DND-41 (cell line): ENCODE measurements around the gene CDH10.

Experiments
- ATAC-seq: fragments of 200-7000 bp; cut with Tn5 transposase; 3 replicates; pipeline ENCODE4 v1.9.1; 2021; ENCODE audit warnings: low read depth; ENCODE audit not compliant: insufficient read depth
- DNase-seq: peaks from one replicate; pipeline ENCODE4 v3.0.0-alpha.2; 2020
- H2AFZ ChIP-seq: 2 replicates; pipeline ENCODE4 v1.6.0; 2012; ENCODE audit warnings: low read depth, low read length
- H3K27ac ChIP-seq: 2 replicates; pipeline ENCODE4 v1.5.1; 2012; ENCODE audit warnings: low read length, inconsistent platforms
- H3K27me3 ChIP-seq: fragments of 200-600 bp; sonication (generic); 2 replicates; pipeline ENCODE4 v1.6.0; 2012; ENCODE audit warnings: low read length, mild to moderate bottlenecking, inconsistent platforms; ENCODE audit not compliant: insufficient read depth, poor library complexity
- H3K36me3 ChIP-seq: 2 replicates; pipeline ENCODE4 v1.5.1; 2012; ENCODE audit warnings: low read length, inconsistent platforms; ENCODE audit not compliant: insufficient read depth
- H3K4me1 ChIP-seq: 2 replicates; pipeline ENCODE4 v1.5.1; 2012; ENCODE audit warnings: mild to moderate bottlenecking, low read length; ENCODE audit not compliant: insufficient read depth
- H3K4me2 ChIP-seq: 2 replicates; pipeline ENCODE4 v1.6.0; 2012; ENCODE audit warnings: mild to moderate bottlenecking, moderate library complexity, low read length, inconsistent platforms; ENCODE audit not compliant: insufficient read depth
- H3K4me3 ChIP-seq, 2 experiments: fragments of 200-600 bp in 1 of 2; shearing (Covaris generic) in 1 of 2; 2 replicates each; pipeline ENCODE4 v1.5.1; 2012 to 2016; ENCODE audit warnings: inconsistent platforms in 2 of 2, low read length in 2 of 2, mild to moderate bottlenecking in 2 of 2, low read depth in 1 of 2, moderate library complexity in 1 of 2
- H3K79me2 ChIP-seq: 2 replicates; pipeline ENCODE4 v1.6.0; 2012; ENCODE audit warnings: low read length, inconsistent platforms; ENCODE audit not compliant: insufficient read depth
- H3K9ac ChIP-seq: 2 replicates; pipeline ENCODE4 v1.6.0; 2012; ENCODE audit warnings: low read depth, mild to moderate bottlenecking, inconsistent platforms, low read length, moderate library complexity
- H3K9me3 ChIP-seq: 2 replicates; pipeline ENCODE4 v1.5.1; 2012; ENCODE audit warnings: low read length, moderate library complexity, mild to moderate bottlenecking, inconsistent platforms; ENCODE audit not compliant: insufficient read depth, severe bottlenecking
- H4K20me1 ChIP-seq: 2 replicates; pipeline ENCODE4 v1.6.0; 2012; ENCODE audit warnings: low read length; ENCODE audit not compliant: insufficient read depth
- EZH2 ChIP-seq: IDR thresholded peaks from 3 replicates; pipeline ENCODE4 v1.6.1; 2012; ENCODE audit warnings: borderline replicate concordance, low read depth, mild to moderate bottlenecking, moderate library complexity, low read length, inconsistent platforms; ENCODE audit not compliant: severe bottlenecking
- TF ChIP-seq, protein P1 (sequence below): IDR thresholded peaks from 2 replicates; pipeline ENCODE4 v1.5.1; 2012; ENCODE audit warnings: borderline replicate concordance, low read length, moderate library complexity, mild to moderate bottlenecking; ENCODE audit not compliant: poor library complexity, severe bottlenecking; ENCODE audit errors: extremely low read depth

Gene CDH10

DNA sequence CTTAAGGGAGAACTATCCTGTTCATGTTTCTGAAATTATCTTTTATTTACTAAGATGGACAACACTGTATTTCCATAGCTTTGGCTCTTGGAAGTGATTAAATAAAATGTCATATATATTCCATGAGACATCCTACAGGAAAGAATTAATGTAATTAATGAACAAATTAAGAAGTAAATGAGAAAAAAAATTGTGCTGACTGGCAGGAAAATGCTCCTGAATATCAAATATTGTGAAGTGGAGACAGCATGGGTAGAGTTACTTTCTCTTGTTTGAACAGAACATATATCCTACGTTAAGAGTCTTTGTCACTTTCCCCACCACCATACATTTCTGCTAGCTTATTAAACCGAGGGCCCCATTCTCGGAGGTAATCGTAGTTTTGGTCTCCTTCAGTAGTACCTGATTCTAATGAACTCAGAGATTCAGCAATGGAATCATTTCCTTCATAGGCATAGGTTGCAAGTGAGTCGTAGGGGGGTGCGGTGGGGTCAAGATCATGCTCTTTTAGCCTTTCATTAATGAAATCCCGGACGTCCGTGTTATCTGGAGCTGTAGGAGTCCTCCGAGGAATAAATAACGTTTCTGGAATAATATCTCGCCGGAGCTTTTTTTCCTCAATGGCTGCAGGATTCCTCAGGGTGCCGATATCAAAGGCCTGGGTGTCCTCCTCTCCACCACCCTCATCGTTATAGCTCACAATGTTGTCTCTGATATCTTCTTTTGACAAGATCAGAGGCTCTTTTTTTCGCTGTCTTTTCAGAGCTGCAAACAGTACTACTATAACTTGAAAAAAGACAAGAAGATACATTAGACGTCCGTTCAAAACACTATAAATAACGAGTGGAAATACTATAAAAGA, 157.2 kb downstream of the CDH10 start:
- H2AFZ ChIP-seq: no peak overlapping the region
- ATAC-seq: no peak
- no peaks in the 10 kb centered on the region for H3K36me3 ChIP-seq
- no peak overlapping the region for H3K9ac ChIP-seq
- H3K27ac ChIP-seq: no peak overlapping the region
- no peaks in the 10 kb centered on the region for H3K4me1 ChIP-seq
- H4K20me1 ChIP-seq: no peaks in the 10 kb centered on the region
- H3K4me3 ChIP-seq: no peak overlapping the region
- no peaks in the 10 kb centered on the region for H3K9me3 ChIP-seq
- TF ChIP-seq, protein P1, sequence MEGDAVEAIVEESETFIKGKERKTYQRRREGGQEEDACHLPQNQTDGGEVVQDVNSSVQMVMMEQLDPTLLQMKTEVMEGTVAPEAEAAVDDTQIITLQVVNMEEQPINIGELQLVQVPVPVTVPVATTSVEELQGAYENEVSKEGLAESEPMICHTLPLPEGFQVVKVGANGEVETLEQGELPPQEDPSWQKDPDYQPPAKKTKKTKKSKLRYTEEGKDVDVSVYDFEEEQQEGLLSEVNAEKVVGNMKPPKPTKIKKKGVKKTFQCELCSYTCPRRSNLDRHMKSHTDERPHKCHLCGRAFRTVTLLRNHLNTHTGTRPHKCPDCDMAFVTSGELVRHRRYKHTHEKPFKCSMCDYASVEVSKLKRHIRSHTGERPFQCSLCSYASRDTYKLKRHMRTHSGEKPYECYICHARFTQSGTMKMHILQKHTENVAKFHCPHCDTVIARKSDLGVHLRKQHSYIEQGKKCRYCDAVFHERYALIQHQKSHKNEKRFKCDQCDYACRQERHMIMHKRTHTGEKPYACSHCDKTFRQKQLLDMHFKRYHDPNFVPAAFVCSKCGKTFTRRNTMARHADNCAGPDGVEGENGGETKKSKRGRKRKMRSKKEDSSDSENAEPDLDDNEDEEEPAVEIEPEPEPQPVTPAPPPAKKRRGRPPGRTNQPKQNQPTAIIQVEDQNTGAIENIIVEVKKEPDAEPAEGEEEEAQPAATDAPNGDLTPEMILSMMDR: no peak
- no peak for TF ChIP-seq EZH2
- no peaks in the 10 kb centered on the region for H3K79me2 ChIP-seq
- H3K4me2 ChIP-seq: no peak overlapping the region
- DNase-seq: no peak
- no peaks in the 10 kb centered on the region for H3K27me3 ChIP-seq

DNA sequence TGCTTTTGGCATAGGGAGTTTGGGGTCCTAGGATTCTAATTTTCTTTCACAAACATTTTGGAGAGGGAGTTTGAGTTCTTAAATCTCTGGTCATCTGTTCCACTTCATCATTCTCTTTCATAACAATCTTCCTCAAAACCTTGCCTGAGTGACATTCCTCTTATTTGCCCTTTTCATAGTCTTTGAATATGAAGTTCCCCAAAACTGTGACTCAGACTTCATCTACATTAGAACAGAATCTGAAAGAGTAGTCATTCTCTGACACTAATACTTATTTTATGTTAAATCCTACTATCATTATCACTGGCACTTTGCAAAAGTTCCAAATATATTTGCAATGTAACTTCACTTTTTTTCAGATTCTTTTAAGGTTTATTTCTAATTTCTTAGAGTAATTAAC, 163.8 kb downstream of the CDH10 start:
- Histone ChIP-seq H3K27me3 (no peaks in the 10 kb centered on the region), H3K4me1 (no peaks in the 10 kb centered on the region), H3K4me2 (no peak overlapping the region), H3K27ac (no peak overlapping the region), H2AFZ (no peak overlapping the region), H3K4me3 (no peak overlapping the region), H3K9ac (no peak overlapping the region), H4K20me1 (no peaks in the 10 kb centered on the region), H3K79me2 (no peaks in the 10 kb centered on the region), H3K36me3 (no peaks in the 10 kb centered on the region), H3K9me3 (no peaks in the 10 kb centered on the region)
- no peak for TF ChIP-seq EZH2
- TF ChIP-seq, protein P1: no peak
- no peak for ATAC-seq
- no peak for DNase-seq

DNA sequence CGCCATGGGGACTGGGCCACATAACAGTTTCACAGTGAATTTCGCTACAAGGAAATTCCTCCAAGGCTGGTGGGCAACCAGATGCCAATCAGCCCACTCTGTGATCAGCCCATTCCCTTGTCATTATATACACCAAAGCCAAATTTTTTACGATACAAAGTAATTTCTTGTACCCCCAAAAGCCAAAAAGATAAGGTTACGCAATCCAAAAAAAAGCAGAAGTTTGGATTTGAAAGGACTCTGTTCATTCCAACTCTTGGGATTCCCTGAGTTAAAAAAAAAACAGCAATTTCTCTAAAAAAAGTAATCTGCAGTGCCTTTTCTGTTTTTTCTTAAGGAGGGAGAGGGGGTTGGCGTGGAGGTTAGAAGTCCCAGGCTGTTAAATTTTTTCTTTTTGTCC, 166.8 kb downstream of the CDH10 start:
- no peak for ATAC-seq
- TF ChIP-seq EZH2: no peak
- TF ChIP-seq, protein P1: no peak
- Histone ChIP-seq H3K4me3 (no peak overlapping the region), H3K79me2 (no peaks in the 10 kb centered on the region), H2AFZ (no peak overlapping the region), H3K27ac (no peak overlapping the region), H3K4me1 (no peaks in the 10 kb centered on the region), H3K9me3 (no peaks in the 10 kb centered on the region), H3K36me3 (no peaks in the 10 kb centered on the region), H4K20me1 (no peaks in the 10 kb centered on the region), H3K27me3 (no peaks in the 10 kb centered on the region), H3K9ac (no peak overlapping the region), H3K4me2 (no peak overlapping the region)
- no peak for DNase-seq
